HEK293 (cell line): Measurements from ENCODE around the gene CNOT8.

Experiments
- CTCF ChIA-PET: fragments of 350-600 bp; formaldehyde crosslinking; extraction: SDS; loops from one replicate; lab custom pipeline; 2021; ENCODE audit warnings: antibody characterized with exemption; lab: Yijun Ruan, JAX
- POLR2A ChIA-PET: fragments of 300-600 bp; formaldehyde crosslinking; extraction: SDS; loops from one replicate; lab custom pipeline; 2020; ENCODE audit warnings: antibody characterized with exemption, inconsistent platforms; lab: Yijun Ruan, JAX
- H3K27ac ChIP-seq: fragments of 200-500 bp; sonication (Bioruptor generic); 2 replicates; pipeline ENCODE4 v1.5.1; 2014; ENCODE audit warnings: low read depth, low read length, control low read depth, inconsistent platforms; ENCODE audit errors: extremely low read depth
- H3K36me3 ChIP-seq, 2 experiments: fragments of 200-500 bp in 1 of 2; sonication (Bioruptor generic) in 1 of 2; 1 replicate in 1 of 2; 2 replicates in 1 of 2; pipeline ENCODE4 v1.5.1; 2014 to 2017; ENCODE audit warnings: inconsistent platforms in 2 of 2, low read length in 2 of 2; ENCODE audit not compliant: control insufficient read depth in 2 of 2, insufficient read depth in 1 of 2
- H3K4me1 ChIP-seq: fragments of 200-500 bp; sonication (Bioruptor generic); 2 replicates; pipeline ENCODE4 v1.5.1; 2014; ENCODE audit warnings: mild to moderate bottlenecking, low read length, inconsistent platforms; ENCODE audit not compliant: control insufficient read depth, insufficient read depth
- H3K4me3 ChIP-seq: 2 replicates; pipeline ENCODE4 v1.5.1; 2011; ENCODE audit warnings: low read depth, mild to moderate bottlenecking, control low read depth, low read length, moderate library complexity
- H3K9me3 ChIP-seq: fragments of 200-500 bp; sonication (Bioruptor generic); 2 replicates; pipeline ENCODE4 v1.5.1; 2014; ENCODE audit warnings: low read depth, low read length, inconsistent platforms; ENCODE audit not compliant: control insufficient read depth, insufficient read depth
- CTCF ChIP-seq: fragments of 450-650 bp; formaldehyde crosslinking; IDR thresholded peaks from 2 replicates; pipeline ENCODE4 v1.5.1; 2016; ENCODE audit warnings: missing biosample characterization, missing genetic modification characterization
- ELK4 ChIP-seq: IDR thresholded peaks from 2 replicates; pipeline ENCODE4 v1.6.1; 2011; ENCODE audit warnings: mild to moderate bottlenecking, low read depth, low read length, borderline replicate concordance
- HOXD13 ChIP-seq: sonication (generic); formaldehyde crosslinking; IDR thresholded peaks from 2 replicates; pipeline ENCODE4 v1.8.0; 2022; ENCODE audit warnings: missing genetic modification reagents, borderline replicate concordance
- IKZF3 ChIP-seq: fragments of 450-650 bp; IDR thresholded peaks from 2 replicates; pipeline ENCODE4 v1.5.0; 2018; ENCODE audit warnings: missing biosample characterization, mild to moderate bottlenecking, missing genetic modification characterization, moderate library complexity
- SCRT2 ChIP-seq: fragments of 450-650 bp; formaldehyde crosslinking; IDR thresholded peaks from 2 replicates; pipeline ENCODE4 v1.5.1; 2016; ENCODE audit warnings: missing biosample characterization, missing genetic modification characterization
- ZBTB10 ChIP-seq: fragments of 450-650 bp; formaldehyde crosslinking; IDR thresholded peaks from 2 replicates; pipeline ENCODE4 v1.5.1; 2016; ENCODE audit warnings: missing biosample characterization, missing genetic modification characterization
- ZBTB48 ChIP-seq: fragments of 450-650 bp; formaldehyde crosslinking; IDR thresholded peaks from 2 replicates; pipeline ENCODE4 v1.5.1; 2016; ENCODE audit warnings: missing biosample characterization, missing genetic modification characterization
- ZFP3 ChIP-seq: fragments of 450-650 bp; formaldehyde crosslinking; IDR thresholded peaks from 2 replicates; pipeline ENCODE4 v1.5.1; 2016; ENCODE audit warnings: low read depth, missing biosample characterization, missing genetic modification characterization
- ZFP41 ChIP-seq: fragments of 450-650 bp; formaldehyde crosslinking; IDR thresholded peaks from 2 replicates; pipeline ENCODE4 v1.5.1; 2016; ENCODE audit warnings: missing biosample characterization, missing genetic modification characterization, borderline replicate concordance
- ZNF18 ChIP-seq: fragments of 450-650 bp; formaldehyde crosslinking; IDR thresholded peaks from 2 replicates; pipeline ENCODE4 v1.5.1; 2016; ENCODE audit warnings: missing biosample characterization, missing genetic modification characterization
- ZNF223 ChIP-seq: fragments of 450-650 bp; formaldehyde crosslinking; IDR thresholded peaks from 2 replicates; pipeline ENCODE4 v1.5.1; 2016; ENCODE audit warnings: missing biosample characterization, missing genetic modification characterization
- ZNF239 ChIP-seq: fragments of 450-650 bp; formaldehyde crosslinking; IDR thresholded peaks from 2 replicates; pipeline ENCODE4 v1.5.1; 2016; ENCODE audit warnings: missing biosample characterization, missing genetic modification characterization
- ZNF266 ChIP-seq: fragments of 450-650 bp; formaldehyde crosslinking; IDR thresholded peaks from 2 replicates; pipeline ENCODE4 v1.5.1; 2016; ENCODE audit warnings: missing biosample characterization, missing genetic modification characterization, low read depth
- ZNF335 ChIP-seq: fragments of 450-650 bp; formaldehyde crosslinking; conservative IDR thresholded peaks from 2 replicates; pipeline ENCODE4 v1.5.1; 2016; ENCODE audit warnings: missing biosample characterization, missing genetic modification characterization
- ZNF513 ChIP-seq: fragments of 450-650 bp; IDR thresholded peaks from 2 replicates; pipeline ENCODE4 v1.5.1; 2018; ENCODE audit warnings: missing biosample characterization, missing genetic modification characterization
- ZNF560 ChIP-seq: fragments of 450-650 bp; formaldehyde crosslinking; IDR thresholded peaks from 2 replicates; pipeline ENCODE4 v1.5.1; 2017; ENCODE audit warnings: missing biosample characterization, missing genetic modification characterization, borderline replicate concordance
- ZNF664 ChIP-seq: fragments of 450-650 bp; formaldehyde crosslinking; IDR thresholded peaks from 2 replicates; pipeline ENCODE4 v1.5.1; 2016; ENCODE audit warnings: missing biosample characterization, missing genetic modification characterization
- ZNF707 ChIP-seq: fragments of 450-650 bp; formaldehyde crosslinking; IDR thresholded peaks from 2 replicates; pipeline ENCODE4 v1.5.1; 2016; ENCODE audit warnings: missing biosample characterization, missing genetic modification characterization
- ZNF791 ChIP-seq: fragments of 450-650 bp; formaldehyde crosslinking; IDR thresholded peaks from 2 replicates; pipeline ENCODE4 v1.5.1; 2016; ENCODE audit warnings: missing biosample characterization, missing genetic modification characterization
- ZSCAN18 ChIP-seq: fragments of 450-650 bp; formaldehyde crosslinking; IDR thresholded peaks from 2 replicates; pipeline ENCODE4 v1.5.1; 2016; ENCODE audit warnings: missing biosample characterization, missing genetic modification characterization
- ZSCAN23 ChIP-seq: fragments of 450-650 bp; formaldehyde crosslinking; IDR thresholded peaks from 2 replicates; pipeline ENCODE4 v1.5.1; 2016; ENCODE audit warnings: missing biosample characterization, missing genetic modification characterization

The CNOT8 gene

GRCh38 chr5:154881986-154882385 lies 23.6 kb downstream of the CNOT8 start (continued):
- TF ChIP-seq ZBTB10 (tag by site-specific recombination) (no peak), ZNF239 (tag by site-specific recombination) (no peak), ZNF664 (no peak), ZBTB48 (tag by site-specific recombination) (no peak), ZNF707 (no peak), IKZF3 (tag by site-specific recombination) (no peak), ZNF513 (tag by site-specific recombination) (no peak), ZNF335 (tag by site-specific recombination) (no peak)

- POLR2A ChIA-PET = no interaction called here
- Histone ChIP-seq H3K4me1 (no peaks in the 10 kb centered on the region), H3K4me3 (no peak overlapping the region), H3K9me3 (no peaks in the 10 kb centered on the region), H3K27ac (no peak overlapping the region), H3K36me3 (peaks cover 15 to 50% of the 10 kb centered on the region in 2 experiments)
- TF ChIP-seq SCRT2 = peak; percentile 61
- TF ChIP-seq HOXD13 = no peak
- CTCF ChIA-PET = no interaction called here
These were observed 26.0 kb downstream of the CNOT8 start for GRCh38 chr5:154884424-154884823.

- ChIA-PET CTCF (no interaction called here), POLR2A (no interaction called here)
- Histone ChIP-seq H3K36me3 (peaks cover 21 to 59% of the 10 kb centered on the region in 2 experiments), H3K9me3 (no peaks in the 10 kb centered on the region), H3K4me3 (no peak overlapping the region), H3K4me1 (no peaks in the 10 kb centered on the region), H3K27ac (no peak overlapping the region)
- TF ChIP-seq ZSCAN23 (tag by site-specific recombination) (no peak), ZNF707 (no peak), ZFP3 (tag by site-specific recombination) (no peak)
These were observed 27.0 kb downstream of the CNOT8 start for GRCh38 chr5:154885439-154885838.

GRCh38 chr5:154892369-154892771 lies 33.9 kb downstream of the CNOT8 start:
- H3K27ac ChIP-seq = no peak overlapping the region
- CTCF ChIA-PET = no interaction called here
- peaks cover 52 to 86% of the 10 kb centered on the region in 2 experiments for H3K36me3 ChIP-seq
- H3K9me3 ChIP-seq = no peaks in the 10 kb centered on the region
- no peaks in the 10 kb centered on the region for H3K4me1 ChIP-seq
- POLR2A ChIA-PET = no interaction called here
- H3K4me3 ChIP-seq = no peak overlapping the region
- no peak for TF ChIP-seq ZNF223 (tag by site-specific recombination)
- TF ChIP-seq ZNF18 (tag by site-specific recombination) = no peak
- TF ChIP-seq ZNF560 = no peak
- no peak for TF ChIP-seq ZNF707
- TF ChIP-seq ZFP41 (tag by site-specific recombination) = no peak
- TF ChIP-seq ZSCAN18 (tag by site-specific recombination) = no peak
- TF ChIP-seq ZNF791 (tag by site-specific recombination) = no peak
- no peak for TF ChIP-seq ELK4
- TF ChIP-seq CTCF (tag by site-specific recombination) = no peak
- no peak for TF ChIP-seq ZNF266 (tag by site-specific recombination)
